HCT116 (cell line): ENCODE data around the gene AIRE. TPM values are rescaled to one million over a fixed set of nuclear protein-coding genes. Genes with fewer than 3 reads are reported as not detected.

ENCODE experiments used
- ATAC-seq: fragments of 200-7000 bp; cut with Tn5 transposase; 2 replicates; pipeline ENCODE4 v1.9.1; 2020; ENCODE audit warnings: mild to moderate bottlenecking, moderate library complexity
- BruUV-seq: library from RNA; stranded (reverse); fragments of 400-500 nt; replicated peaks from 2 replicates; lab custom pipeline; 2021; lab: Mats Ljungman, UMichigan
- CTCF ChIA-PET: fragments of 300-600 bp; sonication (Branson Sonifier 250); formaldehyde crosslinking; loops from one replicate; lab custom pipeline; 2021; ENCODE audit warnings: antibody characterized with exemption; lab: Charles Lee
- POLR2A ChIA-PET: fragments of 300-600, 350-600 bp; sonication (Branson Sonifier 250); formaldehyde crosslinking; loops from one replicate; lab custom pipeline; 2021; ENCODE audit warnings: antibody characterized with exemption; lab: Charles Lee
- RAD21 ChIA-PET, 2 experiments: fragments of 300-600 bp; sonication (Branson Sonifier 250); formaldehyde crosslinking; loops; one replicate each; lab custom pipeline; 2023; ENCODE audit warnings: low total read pairs in 2 of 2; ENCODE audit not compliant: uncharacterized antibody in 2 of 2, unreplicated experiment in 2 of 2, low non-redundant PET in 1 of 2; lab: Charles Lee
- DNase-seq: peaks from one replicate; pipeline ENCODE4 v3.0.0-alpha.2; 2010; ENCODE audit warnings: low read depth, low spot score
- H2AFZ ChIP-seq: fragments of 200-600 bp; shearing (Covaris generic), sonication (generic); 2 replicates; pipeline ENCODE4 v1.6.1; 2017; ENCODE audit warnings: low read depth, mixed run types, mixed read lengths, antibody characterized with exemption, low read length; ENCODE audit not compliant: poor library complexity, severe bottlenecking
- H3K27ac ChIP-seq: 2 replicates; pipeline ENCODE4 v1.5.1; 2012; ENCODE audit warnings: low read depth, low read length
- H3K27me3 ChIP-seq: fragments of 200-600 bp; sonication (generic); 2 replicates; pipeline ENCODE4 v1.6.1; 2016; ENCODE audit warnings: mixed run types, low read length, mixed read lengths; ENCODE audit not compliant: insufficient read depth
- H3K36me3 ChIP-seq, 2 experiments: fragments of 200-500 bp in 1 of 2; fragments of 200-600 bp in 1 of 2; sonication (Bioruptor generic) in 1 of 2; sonication (generic) in 1 of 2; 2 replicates each; pipeline versions ENCODE4 v1.5.1 to v1.6.1; 2014 to 2016; ENCODE audit warnings: low read length in 2 of 2, inconsistent platforms in 1 of 2, mixed read lengths in 1 of 2, mixed run types in 1 of 2; ENCODE audit not compliant: insufficient read depth in 2 of 2, control insufficient read depth in 1 of 2
- H3K4me1 ChIP-seq, 2 experiments: fragments of 200-600 bp in 1 of 2; sonication (generic) in 1 of 2; 2 replicates each; pipeline versions ENCODE4 v1.5.1 to v1.6.1; 2012 to 2017; ENCODE audit warnings: low read length in 2 of 2, inconsistent platforms in 1 of 2, mild to moderate bottlenecking in 1 of 2, mixed read lengths in 1 of 2, mixed run types in 1 of 2, moderate library complexity in 1 of 2; ENCODE audit not compliant: insufficient read depth in 2 of 2, control insufficient read depth in 1 of 2
- H3K4me2 ChIP-seq: fragments of 200-600 bp; sonication (generic); 2 replicates; pipeline ENCODE4 v1.6.1; 2017; ENCODE audit warnings: mixed run types, low read length, mixed read lengths
- H3K4me3 ChIP-seq, 2 experiments: fragments of 200-600 bp in 1 of 2; sonication (generic) in 1 of 2; replicated peaks in 1 of 2; 2 replicates each; pipeline ENCODE4 v1.5.1; 2011 to 2016; ENCODE audit warnings: low read length in 2 of 2, control low read depth in 1 of 2, low read depth in 1 of 2, mild to moderate bottlenecking in 1 of 2, mixed read lengths in 1 of 2, mixed run types in 1 of 2
- H3K79me2 ChIP-seq: fragments of 200-600 bp; sonication (generic); 2 replicates; pipeline ENCODE4 v1.6.1; 2017; ENCODE audit warnings: mild to moderate bottlenecking, mixed run types, low read length, moderate library complexity, mixed read lengths; ENCODE audit not compliant: insufficient read depth
- H3K9ac ChIP-seq: fragments of 200-600 bp; sonication (generic); 2 replicates; pipeline ENCODE4 v1.6.1; 2016; ENCODE audit warnings: low read length, mixed read lengths
- H3K9me2 ChIP-seq: fragments of 200-600 bp; sonication (generic), shearing (Covaris generic); 2 replicates; pipeline ENCODE4 v1.6.1; 2017; ENCODE audit warnings: mixed run types, mild to moderate bottlenecking, moderate library complexity; ENCODE audit not compliant: insufficient read depth
- H3K9me3 ChIP-seq, 2 experiments: fragments of 200-500 bp in 1 of 2; fragments of 200-600 bp in 1 of 2; sonication (Bioruptor generic) in 1 of 2; sonication (generic) in 1 of 2; 2 replicates each; pipeline ENCODE4 v1.6.1; 2014 to 2017; ENCODE audit warnings: low read length in 2 of 2, mixed read lengths in 2 of 2, inconsistent platforms in 1 of 2, low read depth in 1 of 2, mild to moderate bottlenecking in 1 of 2, mixed run types in 1 of 2, moderate library complexity in 1 of 2; ENCODE audit not compliant: control insufficient read depth in 1 of 2, insufficient read depth in 1 of 2
- H4K20me1 ChIP-seq: fragments of 200-600 bp; sonication (generic), shearing (Covaris generic); 2 replicates; pipeline ENCODE4 v1.6.1; 2017; ENCODE audit warnings: mixed run types, mild to moderate bottlenecking, moderate library complexity; ENCODE audit not compliant: insufficient read depth
- CEBPB ChIP-seq: IDR thresholded peaks from 2 replicates; pipeline ENCODE4 v1.6.1; 2012; ENCODE audit warnings: low read depth
- EGR1 ChIP-seq: IDR thresholded peaks from 2 replicates; pipeline ENCODE4 v1.6.1; 2012; ENCODE audit warnings: low read depth
- ELF1 ChIP-seq: IDR thresholded peaks from 2 replicates; pipeline ENCODE4 v1.6.1; 2012; ENCODE audit warnings: low read depth, borderline replicate concordance
- EZH2 ChIP-seq: fragments of 200-600 bp; sonication (generic); IDR thresholded peaks from 2 replicates; pipeline ENCODE4 v1.6.1; 2017; ENCODE audit warnings: antibody characterized with exemption, mixed run types
- EZH2phosphoT487 ChIP-seq: fragments of 200-600 bp; IDR thresholded peaks from 2 replicates; pipeline ENCODE4 v1.6.1; 2018; ENCODE audit warnings: antibody characterized with exemption, borderline replicate concordance
- FOSL1 ChIP-seq: IDR thresholded peaks from 2 replicates; pipeline ENCODE4 v1.6.1; 2012; ENCODE audit warnings: low read depth
- MAX ChIP-seq: IDR thresholded peaks from 2 replicates; pipeline ENCODE4 v1.6.1; 2012
- POLR2A ChIP-seq: IDR thresholded peaks from 2 replicates; pipeline ENCODE4 v1.7.0; 2011; ENCODE audit warnings: borderline replicate concordance; ENCODE audit not compliant: insufficient read depth, insufficient read length; ENCODE audit errors: extremely low read depth
- POLR2AphosphoS5 ChIP-seq: IDR thresholded peaks from 2 replicates; pipeline ENCODE4 v1.6.1; 2011; ENCODE audit warnings: mild to moderate bottlenecking, low read depth, low read length, moderate library complexity
- RAD21 ChIP-seq: IDR thresholded peaks from 2 replicates; pipeline ENCODE4 v1.6.1; 2012; ENCODE audit warnings: low read depth, mild to moderate bottlenecking
- REST ChIP-seq: IDR thresholded peaks from 2 replicates; pipeline ENCODE4 v1.6.1; 2012; ENCODE audit warnings: low read depth
- SIN3A ChIP-seq: IDR thresholded peaks from 2 replicates; pipeline ENCODE4 v1.6.1; 2012; ENCODE audit warnings: low read depth
- SRF ChIP-seq: IDR thresholded peaks from 2 replicates; pipeline ENCODE4 v1.6.1; 2012; ENCODE audit warnings: low read depth
- YY1 ChIP-seq: IDR thresholded peaks from 2 replicates; pipeline ENCODE4 v1.6.1; 2011; ENCODE audit warnings: low read length, low read depth, moderate library complexity, mild to moderate bottlenecking; ENCODE audit not compliant: insufficient replicate concordance; ENCODE audit errors: extremely low read depth
- ZBTB33 ChIP-seq: IDR thresholded peaks from 2 replicates; pipeline ENCODE4 v1.6.1; 2011; ENCODE audit warnings: mild to moderate bottlenecking, low read length, moderate library complexity; ENCODE audit not compliant: insufficient replicate concordance; ENCODE audit errors: extremely low read depth
- ZFX ChIP-seq: fragments of 450-650 bp; IDR thresholded peaks from 2 replicates; pipeline ENCODE4 v1.6.1; 2017
- intact Hi-C: fragments of 100-400 bp; cut with micrococcal nuclease; formaldehyde crosslinking; loops from 2 replicates; pipeline ENCODE4 v1.10.0; 2022
- total RNA-seq: library from RNA; stranded (reverse); gene quantifications from one replicate; pipeline ENCODE4 v1.2.1, GENCODE V29; 2021; ENCODE audit not compliant: unreplicated experiment

Gene AIRE
- total RNA-seq, 1 experiment from 2014 or later: not detected

GRCh38 chr21:44299458-44300261, 14.0 kb downstream of the AIRE start, which contains the start of gene PFKL:
Gene PFKL (plus strand): TSS chr21:44300053. CDS start chr21:44300106, 53 bp downstream.
- peak within 1 kb of the TSS; percentile 74 to 76 for H3K4me3 ChIP-seq
- no TSS peak for BruUV-seq
- H3K27me3 ChIP-seq: no peaks in the 10 kb centered on the region
- no peaks in the 10 kb centered on the region for H4K20me1 ChIP-seq
- TF ChIP-seq EGR1 (no peak), MAX (no peak), FOSL1 (no peak), REST (no peak), ZBTB33 (peak; percentile 19), SRF (no peak), CEBPB (no peak), SIN3A (no peak), ZFX (peak; percentile 72; the same call in 1 of the 2 replicates), RAD21 (no peak), ELF1 (no peak), POLR2A (peak; percentile 60), EZH2 (no peak), EZH2phosphoT487 (no peak), YY1 (no peak), POLR2AphosphoS5 (peak; percentile 68)
- peaks cover 15 to 48% of the 10 kb centered on the region in 2 experiments for H3K4me1 ChIP-seq
- 0 out of 4 replicates have a peak, but pooled peaks cover 0 to 2% of the 10 kb centered on the region in 2 experiments for H3K36me3 ChIP-seq
- H2AFZ ChIP-seq: no peak within 1 kb of the TSS
- DNase-seq (no peak), ATAC-seq (peak; percentile 76)
- H3K79me2 ChIP-seq: peaks cover 38% of the 10 kb centered on the region
- H3K27ac ChIP-seq: peak within 1 kb of the TSS; percentile 92
- no peaks in the 10 kb centered on the region for H3K9me3 ChIP-seq
- RAD21 ChIA-PET: interaction anchor here in 1 of 2 experiments (0.7 kb wide), 1 partner anchor 184 kb away, joined by 3 read pairs; no protein-coding TSS in a partner anchor
- intact Hi-C loops: no loop called here
- H3K9me2 ChIP-seq: no peaks in the 10 kb centered on the region
- CTCF ChIA-PET: no interaction called here
- H3K4me2 ChIP-seq: peak within 1 kb of the TSS; percentile 98
- H3K9ac ChIP-seq: peak within 1 kb of the TSS; percentile 88
- POLR2A ChIA-PET: interaction anchor here (1.0 kb wide), 1 partner anchor 39 kb away, joined by 3 read pairs; the partner anchor contains the start of gene CFAP410
